HEK293 (cell line): ENCODE data around the gene RIN2.

Experiments
- CTCF ChIA-PET: fragments of 350-600 bp; formaldehyde crosslinking; extraction: SDS; loops from one replicate; lab custom pipeline; 2021; ENCODE audit warnings: antibody characterized with exemption; lab: Yijun Ruan, JAX
- POLR2A ChIA-PET: fragments of 300-600 bp; formaldehyde crosslinking; extraction: SDS; loops from one replicate; lab custom pipeline; 2020; ENCODE audit warnings: antibody characterized with exemption, inconsistent platforms; lab: Yijun Ruan, JAX
- H3K27ac ChIP-seq: fragments of 200-500 bp; sonication (Bioruptor generic); 2 replicates; pipeline ENCODE4 v1.5.1; 2014; ENCODE audit warnings: low read depth, low read length, control low read depth, inconsistent platforms; ENCODE audit errors: extremely low read depth
- H3K36me3 ChIP-seq, 2 experiments: fragments of 200-500 bp in 1 of 2; sonication (Bioruptor generic) in 1 of 2; 1 replicate in 1 of 2; 2 replicates in 1 of 2; pipeline ENCODE4 v1.5.1; 2014 to 2017; ENCODE audit warnings: inconsistent platforms in 2 of 2, low read length in 2 of 2; ENCODE audit not compliant: control insufficient read depth in 2 of 2, insufficient read depth in 1 of 2
- H3K4me1 ChIP-seq: fragments of 200-500 bp; sonication (Bioruptor generic); 2 replicates; pipeline ENCODE4 v1.5.1; 2014; ENCODE audit warnings: mild to moderate bottlenecking, low read length, inconsistent platforms; ENCODE audit not compliant: control insufficient read depth, insufficient read depth
- H3K4me3 ChIP-seq: 2 replicates; pipeline ENCODE4 v1.5.1; 2011; ENCODE audit warnings: low read depth, mild to moderate bottlenecking, control low read depth, low read length, moderate library complexity
- H3K9me3 ChIP-seq: fragments of 200-500 bp; sonication (Bioruptor generic); 2 replicates; pipeline ENCODE4 v1.5.1; 2014; ENCODE audit warnings: low read depth, low read length, inconsistent platforms; ENCODE audit not compliant: control insufficient read depth, insufficient read depth
- PRDM1 ChIP-seq: fragments of 450-650 bp; formaldehyde crosslinking; IDR thresholded peaks from 2 replicates; pipeline ENCODE4; 2016; ENCODE audit warnings: missing biosample characterization, missing genetic modification characterization
- ZBTB20 ChIP-seq: fragments of 450-650 bp; formaldehyde crosslinking; IDR thresholded peaks from 2 replicates; pipeline ENCODE4 v1.5.1; 2016; ENCODE audit warnings: missing biosample characterization, missing genetic modification characterization
- ZFHX2 ChIP-seq: fragments of 450-650 bp; formaldehyde crosslinking; conservative IDR thresholded peaks from 2 replicates; pipeline ENCODE4 v1.5.1; 2016; ENCODE audit warnings: missing biosample characterization, missing genetic modification characterization
- ZFP41 ChIP-seq: fragments of 450-650 bp; formaldehyde crosslinking; IDR thresholded peaks from 2 replicates; pipeline ENCODE4 v1.5.1; 2016; ENCODE audit warnings: missing biosample characterization, missing genetic modification characterization, borderline replicate concordance
- ZNF169 ChIP-seq: fragments of 450-650 bp; formaldehyde crosslinking; IDR thresholded peaks from 2 replicates; pipeline ENCODE4 v1.5.1; 2016; ENCODE audit warnings: missing biosample characterization, missing genetic modification characterization
- ZNF266 ChIP-seq: fragments of 450-650 bp; formaldehyde crosslinking; IDR thresholded peaks from 2 replicates; pipeline ENCODE4 v1.5.1; 2016; ENCODE audit warnings: missing biosample characterization, missing genetic modification characterization, low read depth
- ZNF311 ChIP-seq: fragments of 450-650 bp; formaldehyde crosslinking; IDR thresholded peaks from 2 replicates; pipeline ENCODE4 v1.5.1; 2017; ENCODE audit warnings: missing biosample characterization, missing genetic modification characterization, borderline replicate concordance
- ZNF529 ChIP-seq: fragments of 450-650 bp; formaldehyde crosslinking; IDR thresholded peaks from 2 replicates; pipeline ENCODE4 v1.5.1; 2017; ENCODE audit warnings: missing genetic modification characterization, missing biosample characterization; ENCODE audit not compliant: insufficient replicate concordance
- ZNF555 ChIP-seq: fragments of 450-650 bp; formaldehyde crosslinking; conservative IDR thresholded peaks from 2 replicates; pipeline ENCODE4 v1.5.1; 2017; ENCODE audit warnings: missing biosample characterization, mild to moderate bottlenecking, missing genetic modification characterization, inconsistent platforms
- ZNF558 ChIP-seq: fragments of 450-650 bp; formaldehyde crosslinking; IDR thresholded peaks from 2 replicates; pipeline ENCODE4 v1.5.1; 2016; ENCODE audit warnings: missing biosample characterization, missing genetic modification characterization
- ZNF560 ChIP-seq: fragments of 450-650 bp; formaldehyde crosslinking; IDR thresholded peaks from 2 replicates; pipeline ENCODE4 v1.5.1; 2017; ENCODE audit warnings: missing biosample characterization, missing genetic modification characterization, borderline replicate concordance
- ZNF571 ChIP-seq: fragments of 450-650 bp; formaldehyde crosslinking; IDR thresholded peaks from 2 replicates; pipeline ENCODE4 v1.5.0; 2017; ENCODE audit warnings: missing biosample characterization, missing genetic modification characterization
- ZNF660 ChIP-seq: fragments of 450-650 bp; IDR thresholded peaks from 2 replicates; pipeline ENCODE4 v1.5.1; 2018; ENCODE audit warnings: missing biosample characterization, mild to moderate bottlenecking, missing genetic modification characterization
- ZNF707 ChIP-seq: fragments of 450-650 bp; formaldehyde crosslinking; IDR thresholded peaks from 2 replicates; pipeline ENCODE4 v1.5.1; 2016; ENCODE audit warnings: missing biosample characterization, missing genetic modification characterization
- ZNF776 ChIP-seq: fragments of 450-650 bp; formaldehyde crosslinking; IDR thresholded peaks from 2 replicates; pipeline ENCODE4 v1.5.0; 2017; ENCODE audit warnings: missing biosample characterization, missing genetic modification characterization, borderline replicate concordance
- TF ChIP-seq, protein P1 (sequence below): fragments of 450-650 bp; formaldehyde crosslinking; IDR thresholded peaks from 2 replicates; pipeline ENCODE4 v1.5.1; 2016; ENCODE audit warnings: missing biosample characterization, missing genetic modification characterization, borderline replicate concordance
- TF ChIP-seq, protein P2 (sequence below): fragments of 450-650 bp; formaldehyde crosslinking; IDR thresholded peaks from 2 replicates; pipeline ENCODE4 v1.5.1; 2017; ENCODE audit warnings: missing biosample characterization, missing genetic modification characterization
- TF ChIP-seq, protein P3 (sequence below): fragments of 450-650 bp; formaldehyde crosslinking; IDR thresholded peaks from 2 replicates; pipeline ENCODE4 v1.5.1; 2016; ENCODE audit warnings: missing biosample characterization, missing genetic modification characterization
- TF ChIP-seq, protein P4 (sequence below): fragments of 450-650 bp; formaldehyde crosslinking; IDR thresholded peaks from 2 replicates; pipeline ENCODE4 v1.5.1; 2016; ENCODE audit warnings: missing biosample characterization, missing genetic modification characterization
- TF ChIP-seq, protein P5 (sequence below): fragments of 450-650 bp; formaldehyde crosslinking; optimal IDR thresholded peaks from 2 replicates; pipeline ENCODE3; 2016; ENCODE audit warnings: missing biosample characterization, mild to moderate bottlenecking, missing genetic modification characterization
- TF ChIP-seq, protein P6 (sequence below): fragments of 450-650 bp; formaldehyde crosslinking; IDR thresholded peaks from 2 replicates; pipeline ENCODE4 v1.5.1; 2017; ENCODE audit warnings: missing biosample characterization, missing genetic modification characterization

Gene RIN2

DNA sequence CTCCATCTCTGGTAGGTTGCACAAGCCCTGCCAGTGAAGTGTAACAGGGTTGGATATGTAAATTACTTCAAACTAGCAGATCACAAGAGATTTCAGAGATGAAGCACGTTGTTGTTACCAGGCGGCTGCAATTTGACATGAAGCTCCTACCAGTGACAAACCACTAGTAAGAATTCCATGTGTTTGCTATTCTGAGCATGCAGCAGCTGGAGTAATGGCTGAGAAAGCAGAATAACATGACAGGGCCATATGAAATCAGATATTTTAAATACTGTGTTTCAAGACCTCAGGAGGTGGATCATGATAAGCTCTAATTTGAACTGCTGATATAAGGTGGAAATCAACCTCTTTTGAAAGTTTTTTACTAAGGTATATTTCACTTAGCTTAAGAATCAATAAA, 11.4 kb downstream of the RIN2 start:
- CTCF ChIA-PET, result no interaction called here
- TF ChIP-seq ZNF529 (tag by site-specific recombination) (no peak), PRDM1 (tag by site-specific recombination) (no peak), ZBTB20 (tag by site-specific recombination) (no peak), ZNF555 (no peak), ZNF776 (tag by site-specific recombination) (no peak), ZNF311 (tag by site-specific recombination) (no peak), ZNF571 (tag by site-specific recombination) (no peak), ZNF660 (no peak), ZNF558 (tag by site-specific recombination) (no peak), ZNF169 (tag by site-specific recombination) (no peak), ZNF266 (tag by site-specific recombination) (no peak)
- TF ChIP-seq, protein P1, sequence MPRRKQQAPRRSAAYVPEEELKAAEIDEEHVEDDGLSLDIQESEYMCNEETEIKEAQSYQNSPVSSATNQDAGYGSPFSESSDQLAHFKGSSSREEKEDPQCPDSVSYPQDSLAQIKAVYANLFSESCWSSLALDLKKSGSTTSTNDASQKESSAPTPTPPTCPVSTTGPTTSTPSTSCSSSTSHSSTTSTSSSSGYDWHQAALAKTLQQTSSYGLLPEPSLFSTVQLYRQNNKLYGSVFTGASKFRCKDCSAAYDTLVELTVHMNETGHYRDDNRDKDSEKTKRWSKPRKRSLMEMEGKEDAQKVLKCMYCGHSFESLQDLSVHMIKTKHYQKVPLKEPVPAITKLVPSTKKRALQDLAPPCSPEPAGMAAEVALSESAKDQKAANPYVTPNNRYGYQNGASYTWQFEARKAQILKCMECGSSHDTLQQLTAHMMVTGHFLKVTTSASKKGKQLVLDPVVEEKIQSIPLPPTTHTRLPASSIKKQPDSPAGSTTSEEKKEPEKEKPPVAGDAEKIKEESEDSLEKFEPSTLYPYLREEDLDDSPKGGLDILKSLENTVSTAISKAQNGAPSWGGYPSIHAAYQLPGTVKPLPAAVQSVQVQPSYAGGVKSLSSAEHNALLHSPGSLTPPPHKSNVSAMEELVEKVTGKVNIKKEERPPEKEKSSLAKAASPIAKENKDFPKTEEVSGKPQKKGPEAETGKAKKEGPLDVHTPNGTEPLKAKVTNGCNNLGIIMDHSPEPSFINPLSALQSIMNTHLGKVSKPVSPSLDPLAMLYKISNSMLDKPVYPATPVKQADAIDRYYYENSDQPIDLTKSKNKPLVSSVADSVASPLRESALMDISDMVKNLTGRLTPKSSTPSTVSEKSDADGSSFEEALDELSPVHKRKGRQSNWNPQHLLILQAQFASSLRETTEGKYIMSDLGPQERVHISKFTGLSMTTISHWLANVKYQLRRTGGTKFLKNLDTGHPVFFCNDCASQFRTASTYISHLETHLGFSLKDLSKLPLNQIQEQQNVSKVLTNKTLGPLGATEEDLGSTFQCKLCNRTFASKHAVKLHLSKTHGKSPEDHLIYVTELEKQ (tag by site-specific recombination), result no peak
- TF ChIP-seq, protein P2, sequence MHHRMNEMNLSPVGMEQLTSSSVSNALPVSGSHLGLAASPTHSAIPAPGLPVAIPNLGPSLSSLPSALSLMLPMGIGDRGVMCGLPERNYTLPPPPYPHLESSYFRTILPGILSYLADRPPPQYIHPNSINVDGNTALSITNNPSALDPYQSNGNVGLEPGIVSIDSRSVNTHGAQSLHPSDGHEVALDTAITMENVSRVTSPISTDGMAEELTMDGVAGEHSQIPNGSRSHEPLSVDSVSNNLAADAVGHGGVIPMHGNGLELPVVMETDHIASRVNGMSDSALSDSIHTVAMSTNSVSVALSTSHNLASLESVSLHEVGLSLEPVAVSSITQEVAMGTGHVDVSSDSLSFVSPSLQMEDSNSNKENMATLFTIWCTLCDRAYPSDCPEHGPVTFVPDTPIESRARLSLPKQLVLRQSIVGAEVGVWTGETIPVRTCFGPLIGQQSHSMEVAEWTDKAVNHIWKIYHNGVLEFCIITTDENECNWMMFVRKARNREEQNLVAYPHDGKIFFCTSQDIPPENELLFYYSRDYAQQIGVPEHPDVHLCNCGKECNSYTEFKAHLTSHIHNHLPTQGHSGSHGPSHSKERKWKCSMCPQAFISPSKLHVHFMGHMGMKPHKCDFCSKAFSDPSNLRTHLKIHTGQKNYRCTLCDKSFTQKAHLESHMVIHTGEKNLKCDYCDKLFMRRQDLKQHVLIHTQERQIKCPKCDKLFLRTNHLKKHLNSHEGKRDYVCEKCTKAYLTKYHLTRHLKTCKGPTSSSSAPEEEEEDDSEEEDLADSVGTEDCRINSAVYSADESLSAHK (tag by site-specific recombination), result no peak
- TF ChIP-seq, protein P3, sequence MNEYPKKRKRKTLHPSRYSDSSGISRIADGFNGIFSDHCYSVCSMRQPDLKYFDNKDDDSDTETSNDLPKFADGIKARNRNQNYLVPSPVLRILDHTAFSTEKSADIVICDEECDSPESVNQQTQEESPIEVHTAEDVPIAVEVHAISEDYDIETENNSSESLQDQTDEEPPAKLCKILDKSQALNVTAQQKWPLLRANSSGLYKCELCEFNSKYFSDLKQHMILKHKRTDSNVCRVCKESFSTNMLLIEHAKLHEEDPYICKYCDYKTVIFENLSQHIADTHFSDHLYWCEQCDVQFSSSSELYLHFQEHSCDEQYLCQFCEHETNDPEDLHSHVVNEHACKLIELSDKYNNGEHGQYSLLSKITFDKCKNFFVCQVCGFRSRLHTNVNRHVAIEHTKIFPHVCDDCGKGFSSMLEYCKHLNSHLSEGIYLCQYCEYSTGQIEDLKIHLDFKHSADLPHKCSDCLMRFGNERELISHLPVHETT (tag by site-specific recombination), result no peak
- TF ChIP-seq, protein P4, sequence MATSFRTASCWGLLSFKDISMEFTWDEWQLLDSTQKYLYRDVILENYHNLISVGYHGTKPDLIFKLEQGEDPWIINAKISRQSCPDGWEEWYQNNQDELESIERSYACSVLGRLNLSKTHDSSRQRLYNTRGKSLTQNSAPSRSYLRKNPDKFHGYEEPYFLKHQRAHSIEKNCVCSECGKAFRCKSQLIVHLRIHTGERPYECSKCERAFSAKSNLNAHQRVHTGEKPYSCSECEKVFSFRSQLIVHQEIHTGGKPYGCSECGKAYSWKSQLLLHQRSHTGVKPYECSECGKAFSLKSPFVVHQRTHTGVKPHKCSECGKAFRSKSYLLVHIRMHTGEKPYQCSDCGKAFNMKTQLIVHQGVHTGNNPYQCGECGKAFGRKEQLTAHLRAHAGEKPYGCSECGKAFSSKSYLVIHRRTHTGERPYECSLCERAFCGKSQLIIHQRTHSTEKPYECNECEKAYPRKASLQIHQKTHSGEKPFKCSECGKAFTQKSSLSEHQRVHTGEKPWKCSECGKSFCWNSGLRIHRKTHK (tag by site-specific recombination), result no peak
- H3K9me3 ChIP-seq, result no peaks in the 10 kb centered on the region
- POLR2A ChIA-PET, result no interaction called here
- H3K4me3 ChIP-seq, result no peak overlapping the region
- H3K4me1 ChIP-seq, result no peaks in the 10 kb centered on the region
- H3K36me3 ChIP-seq, result no peaks in the 10 kb centered on the region
- H3K27ac ChIP-seq, result no peak overlapping the region

DNA sequence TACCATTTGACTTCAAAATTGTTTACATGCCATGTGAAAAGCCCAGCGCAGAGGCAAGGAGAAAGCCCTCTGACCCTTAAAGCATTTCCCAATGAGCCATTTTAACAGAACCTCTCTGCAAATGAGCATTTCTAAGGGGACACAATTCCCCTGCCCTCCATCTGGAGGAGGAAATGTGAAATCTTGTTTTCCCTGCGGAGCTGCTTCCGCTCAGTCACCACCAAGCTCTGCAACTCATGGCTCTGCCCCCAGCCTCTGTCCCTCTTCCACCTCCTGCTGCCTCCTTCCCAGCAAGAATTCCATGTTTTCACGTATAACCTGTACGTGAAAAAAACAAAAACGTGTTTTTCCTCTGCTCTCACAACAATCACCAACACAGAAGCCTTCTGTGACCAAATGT, 12.3 kb downstream of the RIN2 start:
- CTCF ChIA-PET, result no interaction called here
- no peaks in the 10 kb centered on the region for H3K4me1 ChIP-seq
- TF ChIP-seq, protein P5, sequence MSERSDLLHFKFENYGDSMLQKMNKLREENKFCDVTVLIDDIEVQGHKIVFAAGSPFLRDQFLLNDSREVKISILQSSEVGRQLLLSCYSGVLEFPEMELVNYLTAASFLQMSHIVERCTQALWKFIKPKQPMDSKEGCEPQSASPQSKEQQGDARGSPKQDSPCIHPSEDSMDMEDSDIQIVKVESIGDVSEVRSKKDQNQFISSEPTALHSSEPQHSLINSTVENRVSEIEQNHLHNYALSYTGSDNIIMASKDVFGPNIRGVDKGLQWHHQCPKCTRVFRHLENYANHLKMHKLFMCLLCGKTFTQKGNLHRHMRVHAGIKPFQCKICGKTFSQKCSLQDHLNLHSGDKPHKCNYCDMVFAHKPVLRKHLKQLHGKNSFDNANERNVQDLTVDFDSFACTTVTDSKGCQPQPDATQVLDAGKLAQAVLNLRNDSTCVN (tag by site-specific recombination), result no peak
- TF ChIP-seq ZFHX2 (tag by site-specific recombination) (no peak), ZNF560 (tag by site-specific recombination) (no peak), ZNF707 (no peak), ZFP41 (tag by site-specific recombination) (no peak)
- TF ChIP-seq, protein P2 (tag by site-specific recombination), result no peak
- TF ChIP-seq, protein P6, sequence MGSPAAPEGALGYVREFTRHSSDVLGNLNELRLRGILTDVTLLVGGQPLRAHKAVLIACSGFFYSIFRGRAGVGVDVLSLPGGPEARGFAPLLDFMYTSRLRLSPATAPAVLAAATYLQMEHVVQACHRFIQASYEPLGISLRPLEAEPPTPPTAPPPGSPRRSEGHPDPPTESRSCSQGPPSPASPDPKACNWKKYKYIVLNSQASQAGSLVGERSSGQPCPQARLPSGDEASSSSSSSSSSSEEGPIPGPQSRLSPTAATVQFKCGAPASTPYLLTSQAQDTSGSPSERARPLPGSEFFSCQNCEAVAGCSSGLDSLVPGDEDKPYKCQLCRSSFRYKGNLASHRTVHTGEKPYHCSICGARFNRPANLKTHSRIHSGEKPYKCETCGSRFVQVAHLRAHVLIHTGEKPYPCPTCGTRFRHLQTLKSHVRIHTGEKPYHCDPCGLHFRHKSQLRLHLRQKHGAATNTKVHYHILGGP (tag by site-specific recombination), result no peak
- POLR2A ChIA-PET, result no interaction called here
- H3K4me3 ChIP-seq, result no peak overlapping the region
- H3K36me3 ChIP-seq, result no peaks in the 10 kb centered on the region
- H3K9me3 ChIP-seq, result no peaks in the 10 kb centered on the region
- no peak overlapping the region for H3K27ac ChIP-seq
